GM21390 (cell line): ENCODE results near the gene LGI4.

Experiments used
- ATAC-seq: cut with Tn5 transposase; IDR thresholded peaks from one replicate; pipeline ENCODE4 v1.9.1; 2021; ENCODE audit not compliant: unreplicated experiment

LGI4 gene

DNA sequence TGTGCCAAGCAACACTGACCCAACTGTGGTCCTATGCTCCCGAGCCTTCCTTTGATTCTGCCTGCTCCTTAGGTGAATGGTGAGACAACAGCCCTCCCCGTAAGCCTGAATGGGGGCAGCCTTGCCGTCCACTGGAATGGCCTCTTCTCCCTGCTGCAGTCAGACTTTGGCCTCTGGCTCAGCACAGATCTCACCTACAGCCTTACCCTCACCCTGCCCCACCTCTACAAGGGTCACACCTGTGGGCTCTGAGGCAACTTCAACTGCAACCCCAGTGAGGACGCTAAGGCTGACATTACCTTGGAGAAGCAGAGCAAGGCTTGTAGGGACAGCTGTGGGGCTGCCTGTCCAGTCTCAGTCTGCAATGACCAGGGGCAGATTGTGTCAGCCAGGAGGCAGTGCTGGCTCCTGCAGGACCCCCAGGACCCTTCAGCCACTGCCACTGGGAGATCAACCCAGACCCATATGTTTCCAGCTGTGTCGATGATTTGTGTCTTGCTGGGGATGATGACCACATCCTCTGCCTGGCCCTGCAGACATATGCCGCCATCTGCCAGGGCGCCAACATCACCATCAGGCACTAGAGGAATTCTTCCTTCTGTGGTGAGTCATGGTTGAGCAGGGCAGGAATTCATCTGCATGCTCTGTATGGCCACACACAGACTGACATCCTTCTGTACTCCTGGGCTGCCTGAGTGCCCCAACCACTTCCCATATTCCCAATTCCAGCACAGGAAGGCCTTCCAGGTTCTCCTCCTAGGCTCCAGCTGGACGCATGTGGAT lies 46.5 kb downstream of the LGI4 start:
- ATAC-seq: no peak

GRCh38 chr19:35087393-35087792 lies 47.5 kb downstream of the LGI4 start:
- no peak for ATAC-seq

GRCh38 chr19:35086455-35086854 lies 48.4 kb downstream of the LGI4 start:
- no peak for ATAC-seq

- no peak for ATAC-seq
These were observed 48.9 kb downstream of the LGI4 start for GRCh38 chr19:35085947-35086346.

- no peak for ATAC-seq
These were observed 50.4 kb downstream of the LGI4 start for GRCh38 chr19:35084509-35084762.

DNA sequence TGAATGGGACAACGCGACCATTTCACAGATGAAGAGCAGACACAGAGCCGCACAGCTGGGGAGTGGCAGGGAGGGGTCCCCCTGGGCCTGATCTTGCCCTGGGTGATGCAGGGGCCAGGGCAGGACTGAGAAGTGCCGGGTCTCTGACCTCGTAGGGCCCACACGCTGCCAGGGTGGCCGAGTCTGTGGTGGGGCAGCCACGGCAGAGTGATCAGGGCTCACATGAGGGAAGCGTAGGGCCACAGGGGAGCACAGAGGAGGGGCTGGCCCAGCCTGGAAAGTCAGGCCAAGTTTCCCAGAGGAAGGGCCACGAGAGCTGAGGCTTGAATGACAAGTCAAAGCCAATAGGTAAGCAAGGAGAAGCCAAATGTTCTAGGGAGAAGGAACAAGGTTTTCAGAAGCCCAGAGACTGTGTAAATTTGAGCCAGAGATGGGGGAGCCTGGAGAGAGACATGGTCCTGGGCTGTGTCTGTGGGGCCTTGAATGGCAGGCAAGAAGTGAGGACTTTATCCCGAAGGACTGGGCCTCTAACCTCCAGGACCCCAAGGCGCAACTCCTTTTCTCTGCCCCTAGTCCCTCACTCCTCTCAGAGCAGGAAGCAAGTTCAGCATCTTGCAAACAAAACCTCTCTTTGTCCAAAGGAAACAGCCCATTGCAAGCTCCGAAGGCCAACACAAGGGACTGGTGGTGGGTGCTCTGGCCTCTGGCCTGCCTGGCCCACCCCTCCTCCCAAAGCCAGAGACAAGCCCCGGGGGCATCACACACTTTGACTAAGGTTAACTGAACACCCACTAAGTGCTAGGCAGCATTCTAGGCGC lies 51.0 kb downstream of the LGI4 start:
- ATAC-seq: no peak

- no peak for ATAC-seq
These were observed 53.7 kb downstream of the LGI4 start for GRCh38 chr19:35081201-35081600.

GRCh38 chr19:35080613-35081170 lies 54.2 kb downstream of the LGI4 start:
- no peak for ATAC-seq

- no peak for ATAC-seq
These were observed 55.0 kb downstream of the LGI4 start for GRCh38 chr19:35079826-35080225.

GRCh38 chr19:35077411-35078223 lies 57.2 kb downstream of the LGI4 start:
- no peak for ATAC-seq

- ATAC-seq: no peak
These were observed 58.2 kb downstream of the LGI4 start for GRCh38 chr19:35076657-35077056.

GRCh38 chr19:35076026-35076370 lies 58.9 kb downstream of the LGI4 start:
- no peak for ATAC-seq

- ATAC-seq: no peak
These were observed 59.4 kb downstream of the LGI4 start for GRCh38 chr19:35075202-35076025.
